ENCODE data around the gene TRIM15.
"Not testable (repeated sequence)": the region's sequence is repeated elsewhere in the genome, so short reads cannot be mapped to it uniquely, and the experiment has no call there.

TRIM15 gene

DNA sequence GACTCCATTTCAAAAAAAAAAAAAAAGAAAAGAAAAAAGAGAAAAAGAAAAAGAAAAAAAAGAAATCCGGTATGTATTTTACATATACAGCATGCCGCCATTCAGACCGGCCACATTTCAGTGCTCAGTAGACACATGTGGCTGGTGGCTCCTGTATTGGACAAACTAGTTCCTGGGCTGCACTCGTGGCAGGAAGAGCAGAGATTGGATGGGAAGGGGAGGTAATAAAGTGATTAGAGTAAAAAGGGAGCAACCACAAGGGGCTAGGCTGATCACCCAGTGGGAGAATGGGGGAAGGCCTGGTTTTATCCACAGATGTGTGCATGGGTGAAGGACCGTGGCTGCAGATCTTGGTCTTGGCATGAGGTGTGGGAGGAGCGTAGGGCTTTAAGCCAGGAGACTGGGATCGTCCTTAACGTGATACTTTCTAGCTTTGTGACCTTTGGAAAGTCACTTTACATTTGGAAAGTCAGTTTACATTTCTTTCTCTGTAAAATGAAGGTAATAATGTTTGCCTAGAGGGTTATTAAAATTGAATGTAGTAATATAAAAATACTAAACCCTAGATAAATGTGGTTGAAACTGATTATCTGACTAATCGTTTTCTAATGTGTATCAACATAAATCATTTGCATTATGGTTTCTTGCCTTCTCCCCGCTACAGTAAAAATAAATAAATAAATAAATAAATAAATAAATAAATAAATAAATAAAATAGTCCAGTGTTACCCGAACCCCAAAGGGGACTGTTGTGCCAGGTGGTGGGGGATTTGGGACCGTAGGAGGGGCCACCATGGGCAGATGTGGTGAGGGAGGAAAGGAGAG, 869 bp upstream of the TRIM15 start:
- DNase-seq (ENCODE audit: low read depth in 2 of 2), result no peak

DNA sequence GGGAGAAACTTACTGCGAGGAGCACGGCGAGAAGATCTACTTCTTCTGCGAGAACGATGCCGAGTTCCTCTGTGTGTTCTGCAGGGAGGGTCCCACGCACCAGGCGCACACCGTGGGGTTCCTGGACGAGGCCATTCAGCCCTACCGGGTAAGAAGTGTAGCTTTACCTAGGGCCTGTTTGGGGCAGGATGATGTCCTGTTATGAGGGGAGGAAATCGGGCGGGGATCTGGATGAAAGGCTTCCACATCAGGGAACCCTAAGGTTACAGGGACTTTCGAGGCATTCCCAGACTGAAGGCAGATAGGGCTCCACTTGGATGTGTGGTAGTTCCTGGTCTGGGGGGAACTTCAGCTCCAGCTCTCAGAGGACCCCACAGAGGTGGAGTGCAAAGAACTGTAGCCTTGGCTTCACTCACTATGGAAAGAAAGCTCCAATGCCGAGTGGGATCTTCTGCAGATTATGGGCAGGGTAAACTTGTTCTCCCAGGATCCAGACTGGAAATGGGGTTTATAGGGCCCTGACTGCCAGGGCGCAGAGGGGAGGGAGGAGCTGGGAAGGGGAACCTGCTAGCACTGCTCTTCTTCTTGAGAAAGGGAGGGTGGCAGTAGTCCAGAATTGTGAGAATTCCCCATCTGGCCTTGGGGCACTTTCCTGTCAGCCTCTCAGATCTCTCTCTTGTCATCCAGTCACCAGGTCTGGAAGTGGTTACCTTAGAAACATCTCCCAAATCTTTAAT, 740 bp downstream of the TRIM15 start:
- no peak for DNase-seq (ENCODE audit: low read depth in 2 of 2)

DNA sequence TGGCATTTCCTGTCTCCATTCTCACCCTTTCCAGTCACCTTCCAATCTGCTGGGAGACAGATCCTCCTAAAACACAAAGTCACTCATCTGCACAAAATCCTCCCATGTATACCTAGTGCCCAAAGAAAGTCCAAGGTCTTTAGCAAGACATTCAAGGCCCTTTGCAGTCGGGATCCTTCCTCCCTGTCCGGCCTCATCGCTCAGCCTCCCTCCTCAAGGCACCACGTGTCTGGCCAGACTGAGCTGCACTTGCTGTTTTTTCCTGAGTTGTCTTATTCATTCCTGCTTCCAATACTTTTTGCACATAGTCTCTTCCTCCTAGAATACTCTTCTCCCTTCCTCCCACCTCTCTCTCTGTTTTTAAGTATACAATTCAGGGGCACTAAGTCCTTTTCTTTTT, 1.4 kb downstream of the TRIM15 start:
- DNase-seq (ENCODE audit: low read depth in 2 of 2), result no peak

DNA sequence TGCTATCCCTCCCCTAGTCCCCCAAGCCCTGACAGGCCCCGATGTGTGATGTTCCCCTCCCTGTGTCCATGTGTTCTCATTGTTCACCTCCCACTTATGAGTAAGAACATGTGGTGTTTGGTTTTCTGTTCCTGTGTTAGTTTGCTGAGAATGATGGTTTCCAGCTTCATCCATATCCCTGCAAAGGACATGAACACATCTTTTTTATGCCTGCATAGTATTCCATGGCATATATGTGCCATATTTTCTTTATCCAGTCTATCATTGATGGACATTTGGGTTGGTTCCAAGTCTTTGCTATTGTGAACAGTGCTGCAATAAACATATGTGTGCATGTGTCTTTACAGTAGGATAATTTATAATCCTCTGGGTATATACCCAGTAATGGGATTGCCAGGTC, 1.9 kb downstream of the TRIM15 start:
- not testable (repeated sequence) for DNase-seq (ENCODE audit: low read depth in 2 of 2)

DNA sequence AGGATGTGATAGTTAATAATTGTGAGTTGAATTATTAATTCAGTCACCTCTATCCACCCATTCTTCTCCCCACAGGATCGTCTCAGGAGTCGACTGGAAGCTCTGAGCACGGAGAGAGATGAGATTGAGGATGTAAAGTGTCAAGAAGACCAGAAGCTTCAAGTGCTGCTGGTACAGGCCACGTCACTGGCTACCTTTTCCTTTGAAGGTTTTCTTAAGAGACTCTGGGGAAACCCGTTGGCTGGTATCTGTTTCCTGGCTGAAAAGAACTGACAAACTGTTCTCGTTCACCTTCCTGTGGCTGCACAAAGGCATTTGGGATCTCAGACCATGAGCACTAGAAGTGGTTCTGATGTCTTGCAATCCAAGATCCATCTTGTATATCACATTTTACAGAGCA, 3.8 kb downstream of the TRIM15 start:
- DNase-seq (ENCODE audit: low read depth in 2 of 2), result no peak

DNA sequence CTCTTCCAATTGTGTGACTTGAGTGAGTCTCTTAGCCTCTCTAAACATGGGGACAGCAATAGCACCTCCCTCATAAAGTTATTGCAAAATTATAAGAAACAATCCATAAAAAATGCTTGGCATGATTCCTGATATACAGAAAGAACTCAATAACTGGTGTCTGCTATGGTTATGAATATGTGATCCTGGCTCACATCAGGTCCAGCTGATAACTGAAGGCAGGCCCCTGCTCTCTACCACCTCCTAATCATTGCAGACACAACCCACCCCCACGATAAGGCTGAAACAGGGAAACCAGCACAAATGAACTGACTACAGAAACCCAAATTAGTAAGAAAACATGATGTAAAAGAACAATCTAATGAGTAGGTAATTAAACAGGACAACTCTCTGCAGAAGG, 5.4 kb downstream of the TRIM15 start:
- no peak for DNase-seq (ENCODE audit: low read depth in 2 of 2)

DNA sequence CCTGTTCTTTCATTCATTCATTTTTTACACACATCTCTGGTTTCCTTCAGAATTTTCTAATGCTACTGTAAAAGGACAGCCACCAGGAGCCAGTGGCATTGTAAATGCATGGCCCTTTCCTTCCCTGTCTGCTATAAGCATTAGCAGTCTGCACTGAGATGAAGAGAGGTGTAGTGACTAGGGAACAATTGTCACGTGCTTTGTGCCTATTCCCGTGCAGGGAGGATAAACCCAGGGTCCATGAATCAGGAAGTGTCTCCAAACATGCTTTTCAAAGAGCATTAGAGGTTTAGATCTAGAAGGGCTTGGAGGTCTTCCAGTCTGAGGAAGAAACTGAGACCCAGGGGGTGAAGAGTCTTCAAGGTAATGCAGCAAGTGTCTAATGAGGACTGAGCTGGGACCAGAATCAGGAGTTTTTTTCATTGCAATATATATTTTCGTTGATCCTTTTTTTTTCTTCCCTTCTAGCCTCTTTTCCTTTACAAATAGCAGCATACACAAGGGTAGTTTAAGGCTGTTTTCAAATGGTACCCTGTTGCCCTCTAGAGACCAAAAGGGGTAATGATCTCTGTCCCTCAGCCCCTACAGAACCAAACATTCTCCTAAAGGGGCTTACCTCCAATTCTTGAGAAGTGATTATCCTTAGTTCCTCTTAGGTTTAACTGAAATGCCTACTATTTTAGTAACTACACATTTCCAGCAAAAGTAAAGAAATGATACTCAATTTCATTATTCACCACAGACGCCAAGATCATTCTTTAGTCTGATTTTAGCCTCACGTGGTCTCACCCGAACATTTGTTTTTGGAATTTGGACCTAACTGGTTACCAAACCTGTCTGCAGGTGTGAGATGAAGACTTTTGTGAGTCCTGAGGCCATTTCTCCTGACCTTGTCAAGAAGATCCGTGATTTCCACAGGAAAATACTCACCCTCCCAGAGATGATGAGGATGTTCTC, 6.6 kb downstream of the TRIM15 start:
- no peak for DNase-seq (ENCODE audit: low read depth in 2 of 2)

DNA sequence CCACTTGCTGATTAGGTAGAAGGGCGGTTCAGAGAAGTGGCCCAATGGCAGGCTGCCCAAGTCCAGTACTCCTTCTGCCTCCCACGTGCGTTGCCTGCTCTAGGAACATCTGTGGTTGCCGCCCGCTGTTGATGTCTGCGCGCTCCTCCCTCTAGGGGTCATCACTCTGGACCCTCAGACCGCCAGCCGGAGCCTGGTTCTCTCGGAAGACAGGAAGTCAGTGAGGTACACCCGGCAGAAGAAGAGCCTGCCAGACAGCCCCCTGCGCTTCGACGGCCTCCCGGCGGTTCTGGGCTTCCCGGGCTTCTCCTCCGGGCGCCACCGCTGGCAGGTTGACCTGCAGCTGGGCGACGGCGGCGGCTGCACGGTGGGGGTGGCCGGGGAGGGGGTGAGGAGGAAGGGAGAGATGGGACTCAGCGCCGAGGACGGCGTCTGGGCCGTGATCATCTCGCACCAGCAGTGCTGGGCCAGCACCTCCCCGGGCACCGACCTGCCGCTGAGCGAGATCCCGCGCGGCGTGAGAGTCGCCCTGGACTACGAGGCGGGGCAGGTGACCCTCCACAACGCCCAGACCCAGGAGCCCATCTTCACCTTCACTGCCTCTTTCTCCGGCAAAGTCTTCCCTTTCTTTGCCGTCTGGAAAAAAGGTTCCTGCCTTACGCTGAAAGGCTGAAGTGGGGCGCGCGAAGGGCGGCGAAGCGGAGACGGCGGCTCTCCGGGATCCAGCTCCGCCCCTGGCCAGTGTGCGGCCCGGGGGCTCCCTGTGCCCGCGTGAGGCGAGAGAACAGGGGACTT, 8.5 kb downstream of the TRIM15 start:
- no peak for DNase-seq (ENCODE audit: low read depth in 2 of 2)

DNA sequence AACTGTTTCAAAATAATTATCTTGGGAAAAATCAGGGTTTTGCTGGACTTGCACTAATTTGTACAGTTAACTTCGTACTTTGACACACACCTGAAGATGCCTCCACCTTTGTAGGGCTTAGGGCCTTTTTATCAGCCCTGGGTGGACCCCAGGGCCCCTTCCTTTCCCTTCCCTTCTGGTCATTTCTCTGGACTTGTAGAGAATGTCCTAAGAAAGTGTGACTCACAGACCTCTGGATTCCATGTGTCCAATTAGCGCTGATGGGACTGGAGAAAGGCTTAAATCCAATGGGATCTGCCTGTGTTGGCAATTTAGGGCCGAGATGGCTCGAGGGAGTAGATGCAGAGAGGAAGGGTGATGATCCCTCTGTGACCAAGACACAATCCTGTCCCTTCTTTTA, 9.3 kb downstream of the TRIM15 start:
- DNase-seq (ENCODE audit: low read depth in 2 of 2), result no peak

DNA sequence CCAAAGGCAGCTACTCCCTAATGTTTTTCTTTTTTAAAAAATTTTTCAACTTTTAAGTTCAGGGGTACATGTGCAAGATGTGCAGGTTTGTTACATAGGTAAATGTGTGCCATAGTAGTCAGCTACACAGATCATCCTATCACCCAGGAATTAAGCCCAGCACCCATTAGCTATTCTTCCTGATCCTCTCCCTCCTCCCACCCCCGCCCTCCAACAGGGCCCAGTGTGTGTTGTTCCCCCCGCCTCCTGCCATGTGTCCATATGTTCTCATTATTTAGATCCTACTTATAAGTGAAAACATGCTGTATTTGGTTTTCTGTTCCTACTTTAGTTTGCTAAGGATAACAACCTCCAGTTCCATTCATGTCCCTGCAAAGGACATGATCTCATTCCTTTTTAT, 12.4 kb downstream of the TRIM15 start:
- no peak for DNase-seq (ENCODE audit: low read depth in 2 of 2)

DNA sequence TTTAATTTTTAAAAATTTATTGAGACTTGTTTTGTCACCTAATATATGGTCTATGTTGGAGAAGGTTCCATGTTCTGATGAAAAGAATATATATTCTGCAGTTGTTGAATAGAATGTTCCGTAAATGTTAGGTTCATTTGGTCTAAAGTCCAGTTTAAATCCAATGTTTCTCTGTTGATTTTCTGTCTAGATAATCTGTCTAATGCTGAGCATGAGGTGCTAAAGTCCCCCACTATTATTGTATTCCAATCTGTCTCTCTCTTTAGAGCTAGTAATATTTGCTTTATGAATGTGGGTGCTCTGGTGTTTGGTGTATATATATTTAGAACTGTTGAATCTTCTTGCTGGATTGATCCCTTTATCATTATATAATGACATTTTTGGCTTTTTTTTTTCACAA, 15.5 kb downstream of the TRIM15 start:
- DNase-seq (ENCODE audit: low read depth in 2 of 2), result no peak

DNA sequence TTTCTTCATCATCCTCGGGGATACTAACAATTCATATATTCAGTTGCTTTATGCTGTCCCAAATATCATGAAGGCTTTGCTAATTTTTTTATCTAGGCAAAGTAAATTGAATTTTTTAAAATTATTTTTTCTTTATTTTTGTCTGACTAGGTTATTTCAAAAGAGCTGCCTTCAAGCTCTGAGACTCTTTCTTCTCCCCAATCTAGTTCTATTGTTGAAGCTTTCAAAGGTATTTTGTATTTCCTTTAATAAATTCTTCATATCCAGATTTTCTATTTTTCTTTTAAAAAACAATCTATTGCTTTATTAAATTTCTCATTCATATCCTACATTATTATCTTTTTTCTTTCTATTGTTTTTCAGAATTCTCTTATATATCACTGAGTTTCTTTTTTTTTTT, 16.8 kb downstream of the TRIM15 start:
- no peak for DNase-seq (ENCODE audit: low read depth in 2 of 2)

DNA sequence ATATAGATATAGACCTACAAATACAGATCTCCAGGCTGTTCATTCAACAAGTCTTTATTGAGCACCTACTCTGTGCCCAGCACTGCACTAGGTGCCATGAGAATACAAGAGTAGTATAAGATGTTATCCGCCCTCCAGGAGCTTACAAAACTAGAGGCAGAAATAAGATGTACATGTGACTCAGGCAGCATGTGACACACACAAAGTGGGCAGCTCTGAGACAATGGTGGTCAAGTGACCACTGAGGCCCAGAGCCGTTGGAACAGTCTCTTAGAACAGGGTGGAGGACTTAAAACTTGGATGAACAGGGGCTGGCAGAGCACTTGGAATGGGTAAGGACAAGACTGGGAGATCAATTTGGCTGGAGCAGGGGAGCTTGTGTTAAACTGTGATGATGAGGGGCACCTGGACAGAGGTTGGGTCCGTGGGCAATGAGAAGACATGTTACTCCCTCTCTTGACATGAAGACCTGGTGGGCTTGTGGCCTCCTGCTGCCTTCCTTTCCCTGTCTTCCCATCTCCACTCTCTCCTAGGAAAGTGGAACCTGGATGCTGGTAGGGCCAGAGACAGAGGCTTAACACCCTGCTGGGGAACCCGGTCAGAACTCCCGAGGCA, 21.2 kb downstream of the TRIM15 start:
- DNase-seq (ENCODE audit: low read depth in 2 of 2), result no peak

DNA sequence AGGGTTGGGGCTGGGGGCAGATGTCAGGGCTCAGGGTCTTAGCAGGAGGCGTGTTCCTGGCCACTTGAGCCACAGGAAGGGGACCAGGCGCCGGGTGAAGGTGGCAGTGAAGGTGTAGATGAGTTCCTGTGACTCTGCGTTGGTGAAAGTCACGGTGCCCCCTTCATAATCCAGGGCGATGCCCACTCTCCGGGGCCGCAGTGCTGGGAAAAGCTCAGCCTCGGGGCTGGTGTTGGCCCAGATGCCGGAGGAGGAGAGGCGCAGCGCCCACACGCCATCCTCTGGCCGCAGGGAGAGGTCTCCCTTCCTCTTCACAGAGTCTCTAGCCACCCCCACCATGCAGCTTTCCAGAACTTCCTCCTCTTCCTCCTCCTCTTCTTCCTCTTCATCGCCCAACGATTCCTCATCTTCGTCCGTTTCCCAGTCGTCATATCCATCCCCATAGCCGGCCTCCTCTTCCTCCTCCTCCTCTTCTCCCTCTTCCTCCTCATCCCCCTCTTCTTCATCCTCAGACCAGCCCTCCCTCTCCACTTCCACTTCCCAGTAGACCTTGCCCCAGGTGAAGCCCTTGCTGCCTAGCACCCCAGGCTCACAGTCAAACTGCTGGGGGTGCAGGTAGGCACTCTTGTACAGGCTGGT, 22.6 kb downstream of the TRIM15 start:
- DNase-seq (ENCODE audit: low read depth in 2 of 2), result no peak

DNA sequence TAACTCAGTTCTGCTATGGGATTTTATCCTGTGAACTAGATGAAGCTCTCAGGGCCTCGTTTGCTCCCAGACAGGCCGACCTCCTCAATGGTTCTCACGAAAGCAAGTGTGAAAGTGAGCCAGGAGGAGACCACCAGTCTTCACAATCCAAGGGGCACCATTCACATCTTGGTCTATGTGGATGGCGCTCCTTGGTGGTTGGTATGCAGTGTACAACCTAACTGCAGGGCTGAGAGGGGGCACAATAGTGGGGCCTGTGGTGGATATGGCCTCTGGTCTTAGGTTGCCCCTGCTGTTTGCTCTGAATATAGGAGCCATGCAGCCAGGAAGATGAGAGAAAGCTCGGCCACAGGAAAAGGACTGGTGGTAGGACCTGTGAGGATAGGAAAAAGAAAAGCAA, 25.2 kb downstream of the TRIM15 start:
- no peak for DNase-seq (ENCODE audit: low read depth in 2 of 2)

DNA sequence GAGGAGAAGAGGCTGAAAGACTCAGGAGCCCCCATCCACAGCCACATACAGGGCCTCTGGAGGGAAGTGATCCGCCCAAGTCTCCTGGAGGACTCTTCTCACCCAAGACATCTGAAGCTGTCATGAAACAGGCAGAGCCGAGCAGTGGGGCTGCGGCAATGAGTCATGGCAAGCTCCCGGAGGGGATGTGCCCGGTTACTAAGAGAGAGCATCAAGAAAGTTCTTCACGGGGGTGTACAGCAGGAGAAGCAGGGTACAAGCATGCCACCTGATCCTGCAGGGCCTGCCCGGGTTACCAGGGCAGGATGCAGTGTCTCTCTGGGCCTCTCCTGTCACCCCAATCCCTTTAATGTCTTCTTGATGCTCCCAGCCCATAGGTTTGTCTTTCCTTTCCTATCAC, 28.7 kb downstream of the TRIM15 start:
- no peak for DNase-seq (ENCODE audit: low read depth in 2 of 2)

DNA sequence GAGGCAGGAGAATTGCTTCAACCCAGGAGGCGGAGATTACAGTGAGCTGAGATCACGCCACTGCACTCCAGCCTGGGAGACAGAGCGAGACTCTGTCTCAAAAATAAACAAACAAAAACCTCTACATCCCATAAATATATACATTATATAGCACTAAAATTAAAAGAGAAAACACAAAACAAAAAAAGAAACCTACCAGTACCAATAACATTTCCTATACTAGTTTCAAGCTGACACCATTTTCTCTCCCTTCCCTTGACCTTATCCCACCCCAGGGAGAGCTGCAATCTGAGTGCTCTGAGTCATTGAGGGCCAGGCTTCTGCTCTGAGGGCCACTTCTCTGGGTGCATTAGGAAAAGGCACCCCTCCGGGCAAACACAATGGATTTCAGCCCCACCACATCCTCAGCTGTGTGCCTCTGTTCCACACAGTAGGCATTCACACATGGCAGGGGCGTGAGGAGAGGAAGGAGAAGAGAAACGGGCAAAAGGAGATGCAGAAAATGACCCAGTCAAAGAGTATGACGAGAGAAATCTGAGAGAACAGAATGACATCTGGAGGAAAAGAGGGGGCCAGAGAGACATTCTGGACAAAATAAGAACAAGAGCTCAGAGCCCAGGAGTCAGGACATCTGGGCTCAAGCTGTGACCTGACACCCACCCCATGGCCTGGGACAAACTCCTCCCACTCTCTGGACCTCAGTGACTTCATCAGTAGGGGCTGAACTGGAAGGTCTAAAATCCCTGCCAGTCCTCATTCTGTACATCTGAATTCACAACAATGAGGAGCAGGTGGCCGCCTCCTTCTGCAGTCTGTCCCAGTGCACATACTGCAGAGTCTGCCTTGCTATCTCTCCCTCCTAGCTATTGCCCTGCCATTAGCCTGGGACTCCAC, 31.7 kb downstream of the TRIM15 start:
- DNase-seq (ENCODE audit: low read depth in 2 of 2), result no peak

DNA sequence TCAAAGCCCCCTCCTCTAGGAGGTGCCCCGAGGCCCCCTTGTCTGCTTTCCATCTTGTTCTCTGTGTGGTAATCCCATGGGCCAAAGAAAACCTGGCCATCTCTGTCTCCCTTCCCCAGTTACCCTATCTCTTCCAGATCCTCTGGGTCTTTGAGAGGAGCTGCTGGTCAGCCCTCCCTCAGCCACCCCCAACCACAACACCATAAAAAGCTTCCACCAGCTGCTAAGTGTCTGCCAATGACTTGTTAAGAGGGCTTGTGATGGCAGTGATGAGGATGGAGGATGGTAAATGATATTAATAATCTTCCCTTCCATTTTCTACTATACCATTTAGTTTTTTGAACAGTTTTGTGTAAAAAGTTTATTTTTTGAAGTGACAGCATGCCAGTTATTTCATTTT, 32.6 kb downstream of the TRIM15 start:
- no peak for DNase-seq (ENCODE audit: low read depth in 2 of 2)

DNA sequence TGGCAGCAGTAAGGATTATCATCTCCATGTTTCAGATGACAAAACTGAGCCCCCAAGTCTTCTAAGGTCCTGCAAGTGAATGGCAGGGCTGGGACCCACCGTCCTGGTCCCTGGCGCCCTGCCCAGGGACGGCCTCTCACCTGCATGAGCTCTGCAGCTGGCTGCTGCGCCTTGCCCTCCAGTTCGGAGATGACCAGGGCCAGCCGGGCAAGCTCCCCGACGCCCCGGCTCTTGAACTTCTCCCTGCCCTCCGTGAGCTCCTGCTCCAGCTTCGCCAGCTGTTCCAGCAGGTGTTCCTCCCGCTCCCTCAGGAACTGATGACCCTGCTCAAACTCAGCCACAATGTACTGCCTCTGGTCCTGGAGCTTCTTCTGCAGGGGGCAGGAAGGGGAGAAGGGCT, 33.0 kb downstream of the TRIM15 start:
- DNase-seq (ENCODE audit: low read depth in 2 of 2), result no peak

Data from stimulated activated CD4-positive, alpha-beta T cell treated with anti-CD3 and anti-CD28 coated beads, Interleukin-12 subunit alpha, Interleukin-12 subunit beta, amount 100 ng/mL, for 24 hours (primary cell).